OCI-LY3 (cell line): ENCODE results near the gene PPP1R12B.

Experiments
- EZH2phosphoT487 ChIP-seq: fragments of 200-600 bp; shearing (Covaris generic); IDR thresholded peaks from 2 replicates; pipeline ENCODE4 v1.6.1; 2018; ENCODE audit warnings: antibody characterized with exemption, mixed run types, low read depth
- TF ChIP-seq, protein P1 (sequence below): fragments of 200-600, 300-600 bp; sonication (generic); IDR thresholded peaks from 2 replicates; pipeline ENCODE4 v1.5.1; 2014; ENCODE audit warnings: antibody characterized with exemption, low read length, low read depth

DNA sequence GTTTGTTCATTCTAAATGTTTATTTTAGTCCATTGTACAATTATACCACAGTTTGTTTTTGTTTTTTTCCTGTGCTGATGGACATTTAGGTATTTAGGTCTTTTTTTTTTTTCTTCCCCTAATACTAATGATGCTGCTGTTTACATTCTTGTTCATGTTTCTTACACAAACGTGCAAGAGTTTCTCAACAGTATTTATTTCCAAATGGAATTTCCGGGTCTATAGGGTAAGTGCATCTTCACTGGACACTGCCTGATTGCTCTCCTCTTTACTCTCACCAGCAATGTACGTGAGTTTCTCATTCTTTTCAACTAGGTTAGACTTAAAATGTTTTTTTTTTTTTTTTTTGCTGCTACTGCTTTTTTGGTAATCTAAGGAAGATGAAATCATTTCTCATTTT, 122.7 kb downstream of the PPP1R12B start:
- TF ChIP-seq, protein P1, sequence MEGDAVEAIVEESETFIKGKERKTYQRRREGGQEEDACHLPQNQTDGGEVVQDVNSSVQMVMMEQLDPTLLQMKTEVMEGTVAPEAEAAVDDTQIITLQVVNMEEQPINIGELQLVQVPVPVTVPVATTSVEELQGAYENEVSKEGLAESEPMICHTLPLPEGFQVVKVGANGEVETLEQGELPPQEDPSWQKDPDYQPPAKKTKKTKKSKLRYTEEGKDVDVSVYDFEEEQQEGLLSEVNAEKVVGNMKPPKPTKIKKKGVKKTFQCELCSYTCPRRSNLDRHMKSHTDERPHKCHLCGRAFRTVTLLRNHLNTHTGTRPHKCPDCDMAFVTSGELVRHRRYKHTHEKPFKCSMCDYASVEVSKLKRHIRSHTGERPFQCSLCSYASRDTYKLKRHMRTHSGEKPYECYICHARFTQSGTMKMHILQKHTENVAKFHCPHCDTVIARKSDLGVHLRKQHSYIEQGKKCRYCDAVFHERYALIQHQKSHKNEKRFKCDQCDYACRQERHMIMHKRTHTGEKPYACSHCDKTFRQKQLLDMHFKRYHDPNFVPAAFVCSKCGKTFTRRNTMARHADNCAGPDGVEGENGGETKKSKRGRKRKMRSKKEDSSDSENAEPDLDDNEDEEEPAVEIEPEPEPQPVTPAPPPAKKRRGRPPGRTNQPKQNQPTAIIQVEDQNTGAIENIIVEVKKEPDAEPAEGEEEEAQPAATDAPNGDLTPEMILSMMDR = no peak
- TF ChIP-seq EZH2phosphoT487 = no peak
